ENCODE results near the gene PRKCH. TPM values are rescaled to one million over a fixed set of nuclear protein-coding genes. Genes with fewer than 3 reads are reported as not detected.

Gene PRKCH
- total and polyA plus RNA-seq, 2 of the 13 experiments (the other 11 are each of a cell fraction or from before 2014, with no cell fraction given), result 0.48 to 1.3 TPM

DNA sequence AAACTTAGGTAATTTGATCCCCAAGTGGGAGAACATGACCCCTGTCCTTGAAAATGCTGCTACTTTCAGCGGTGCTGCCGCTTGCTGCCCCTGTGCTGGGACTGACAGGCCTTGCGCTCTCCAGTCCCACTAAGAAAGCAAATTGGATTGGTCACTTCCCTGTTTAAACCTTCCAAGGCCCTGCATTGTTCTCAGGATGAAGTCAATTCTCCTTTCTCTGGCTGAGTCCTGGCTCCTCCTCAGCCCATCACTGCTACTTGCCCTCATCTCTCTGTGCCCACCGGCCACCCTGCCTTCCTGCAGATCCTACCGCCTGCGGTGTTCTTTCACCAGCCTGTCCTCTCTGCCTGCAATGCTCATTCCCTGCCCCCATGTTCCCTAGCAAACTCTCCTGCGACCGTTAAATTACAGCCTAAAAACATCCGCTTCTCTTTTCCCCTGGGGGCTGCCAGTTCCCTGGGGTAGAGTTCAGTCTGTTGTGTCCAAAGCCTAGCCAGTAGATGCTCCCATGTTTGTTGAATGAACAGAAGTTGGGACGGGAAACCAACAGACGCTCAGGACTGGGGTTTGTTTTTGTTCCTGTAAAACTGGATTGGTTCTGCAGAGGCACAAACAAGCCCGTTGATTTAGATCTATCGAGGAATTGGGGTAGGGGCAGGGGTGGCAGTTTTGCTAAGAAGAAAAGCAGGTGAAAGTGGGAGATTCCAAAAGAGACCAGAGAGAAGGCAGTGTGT lies 246.6 kb downstream of the PRKCH start (continued):
- TF ChIP-seq SOX6 (IDR thresholded peaks at IDR 0.05) (no peak), SOX6 (CRISPR knock-in tag; IDR thresholded peaks at IDR 0.05) (no peak), ZNF788 (CRISPR knock-in tag; IDR thresholded peaks at IDR 0.05; ENCODE audit: borderline replicate concordance) (0 out of 2 replicates have a peak, but pooled peaks have one; percentile 18), ZNF350 (CRISPR knock-in tag; IDR thresholded peaks at IDR 0.05; ENCODE audit: borderline replicate concordance, low read depth) (no peak), ZNF780A (CRISPR knock-in tag; IDR thresholded peaks at IDR 0.05) (no peak), SKI (IDR thresholded peaks at IDR 0.05; ENCODE audit: partially characterized antibody) (no peak)
- TF ChIP-seq, protein P1, sequence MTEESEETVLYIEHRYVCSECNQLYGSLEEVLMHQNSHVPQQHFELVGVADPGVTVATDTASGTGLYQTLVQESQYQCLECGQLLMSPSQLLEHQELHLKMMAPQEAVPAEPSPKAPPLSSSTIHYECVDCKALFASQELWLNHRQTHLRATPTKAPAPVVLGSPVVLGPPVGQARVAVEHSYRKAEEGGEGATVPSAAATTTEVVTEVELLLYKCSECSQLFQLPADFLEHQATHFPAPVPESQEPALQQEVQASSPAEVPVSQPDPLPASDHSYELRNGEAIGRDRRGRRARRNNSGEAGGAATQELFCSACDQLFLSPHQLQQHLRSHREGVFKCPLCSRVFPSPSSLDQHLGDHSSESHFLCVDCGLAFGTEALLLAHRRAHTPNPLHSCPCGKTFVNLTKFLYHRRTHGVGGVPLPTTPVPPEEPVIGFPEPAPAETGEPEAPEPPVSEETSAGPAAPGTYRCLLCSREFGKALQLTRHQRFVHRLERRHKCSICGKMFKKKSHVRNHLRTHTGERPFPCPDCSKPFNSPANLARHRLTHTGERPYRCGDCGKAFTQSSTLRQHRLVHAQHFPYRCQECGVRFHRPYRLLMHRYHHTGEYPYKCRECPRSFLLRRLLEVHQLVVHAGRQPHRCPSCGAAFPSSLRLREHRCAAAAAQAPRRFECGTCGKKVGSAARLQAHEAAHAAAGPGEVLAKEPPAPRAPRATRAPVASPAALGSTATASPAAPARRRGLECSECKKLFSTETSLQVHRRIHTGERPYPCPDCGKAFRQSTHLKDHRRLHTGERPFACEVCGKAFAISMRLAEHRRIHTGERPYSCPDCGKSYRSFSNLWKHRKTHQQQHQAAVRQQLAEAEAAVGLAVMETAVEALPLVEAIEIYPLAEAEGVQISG (CRISPR knock-in tag; IDR thresholded peaks at IDR 0.05), result 0 out of 2 replicates have a peak, but pooled peaks have one; percentile 13
- TF ChIP-seq, protein P2, sequence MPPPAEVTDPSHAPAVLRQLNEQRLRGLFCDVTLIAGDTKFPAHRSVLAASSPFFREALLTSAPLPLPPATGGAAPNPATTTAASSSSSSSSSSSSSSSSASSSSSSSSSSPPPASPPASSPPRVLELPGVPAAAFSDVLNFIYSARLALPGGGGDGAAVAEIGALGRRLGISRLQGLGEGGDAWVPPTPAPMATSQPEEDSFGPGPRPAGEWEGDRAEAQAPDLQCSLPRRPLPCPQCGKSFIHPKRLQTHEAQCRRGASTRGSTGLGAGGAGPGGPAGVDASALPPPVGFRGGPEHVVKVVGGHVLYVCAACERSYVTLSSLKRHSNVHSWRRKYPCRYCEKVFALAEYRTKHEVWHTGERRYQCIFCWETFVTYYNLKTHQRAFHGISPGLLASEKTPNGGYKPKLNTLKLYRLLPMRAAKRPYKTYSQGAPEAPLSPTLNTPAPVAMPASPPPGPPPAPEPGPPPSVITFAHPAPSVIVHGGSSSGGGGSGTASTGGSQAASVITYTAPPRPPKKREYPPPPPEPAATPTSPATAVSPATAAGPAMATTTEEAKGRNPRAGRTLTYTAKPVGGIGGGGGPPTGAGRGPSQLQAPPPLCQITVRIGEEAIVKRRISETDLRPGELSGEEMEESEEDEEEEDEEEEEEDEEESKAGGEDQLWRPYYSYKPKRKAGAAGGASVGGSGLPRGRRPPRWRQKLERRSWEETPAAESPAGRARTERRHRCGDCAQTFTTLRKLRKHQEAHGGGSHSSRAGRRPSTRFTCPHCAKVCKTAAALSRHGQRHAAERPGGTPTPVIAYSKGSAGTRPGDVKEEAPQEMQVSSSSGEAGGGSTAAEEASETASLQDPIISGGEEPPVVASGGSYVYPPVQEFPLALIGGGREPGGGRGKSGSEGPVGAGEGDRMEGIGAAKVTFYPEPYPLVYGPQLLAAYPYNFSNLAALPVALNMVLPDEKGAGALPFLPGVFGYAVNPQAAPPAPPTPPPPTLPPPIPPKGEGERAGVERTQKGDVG (CRISPR knock-in tag; IDR thresholded peaks at IDR 0.05; ENCODE audit: borderline replicate concordance), result 0 out of 2 replicates have a peak, but pooled peaks have one; percentile 40
- TF ChIP-seq, protein P3, sequence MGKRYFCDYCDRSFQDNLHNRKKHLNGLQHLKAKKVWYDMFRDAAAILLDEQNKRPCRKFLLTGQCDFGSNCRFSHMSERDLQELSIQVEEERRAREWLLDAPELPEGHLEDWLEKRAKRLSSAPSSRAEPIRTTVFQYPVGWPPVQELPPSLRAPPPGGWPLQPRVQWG (CRISPR knock-in tag; IDR thresholded peaks at IDR 0.05; ENCODE audit: borderline replicate concordance, low read depth), result no peak
